Activated B cell treated with CpG ODN at 0.5 μM for 24 hours (primary cell): Measurements from ENCODE around the gene ALKAL2. TPM values are rescaled to one million over a fixed set of nuclear protein-coding genes. Genes with fewer than 3 reads are reported as not detected.

Experiments
- ATAC-seq: fragments of 200-7000 bp; cut with Tn5 transposase; one replicate; pipeline ENCODE4 v1.10.0; 2021; ENCODE audit warnings: low read depth, mild to moderate bottlenecking, moderate library complexity
- CTCF ChIA-PET: fragments of 350-600 bp; sonication (Branson Sonifier 250); formaldehyde crosslinking; loops from one replicate; lab custom pipeline; 2021; ENCODE audit warnings: antibody characterized with exemption; lab: Charles Lee
- POLR2A ChIA-PET: fragments of 350-600 bp; sonication (Branson Sonifier 250); formaldehyde crosslinking; loops from one replicate; lab custom pipeline; 2021; ENCODE audit warnings: antibody characterized with exemption; lab: Charles Lee
- DNase-seq: peaks from one replicate; pipeline ENCODE4 v3.0.0; 2022
- H3K27ac Mint-ChIP-seq: one replicate; pipeline ENCODE4 v1.8.0; 2020; ENCODE audit warnings: mixed read lengths
- H3K27me3 Mint-ChIP-seq: one replicate; pipeline ENCODE4 v1.8.0; 2021; ENCODE audit warnings: mixed read lengths
- H3K36me3 Mint-ChIP-seq: one replicate; pipeline ENCODE4 v1.8.0; 2021; ENCODE audit warnings: low read depth, mixed read lengths
- H3K4me1 Mint-ChIP-seq: one replicate; pipeline ENCODE4 v1.8.0; 2021; ENCODE audit warnings: mixed read lengths
- H3K4me3 Mint-ChIP-seq: one replicate; pipeline ENCODE4 v1.8.0; 2020; ENCODE audit warnings: mild to moderate bottlenecking, mixed read lengths
- H3K9me3 Mint-ChIP-seq: one replicate; pipeline ENCODE4 v1.8.0; 2020; ENCODE audit warnings: mixed read lengths
- intact Hi-C: fragments of 100-400 bp; cut with micrococcal nuclease; formaldehyde crosslinking; loops from one replicate; pipeline ENCODE4 v1.15.1; 2024
- total RNA-seq: library from RNA; stranded (reverse); gene quantifications from 2 replicates; pipeline ENCODE4 v1.2.3, GENCODE V29; 2022
- TF ChIP-seq, protein P1 (sequence below): fragments of 200-600 bp; IDR thresholded peaks from one replicate; pipeline ENCODE4 v1.8.0; 2022; ENCODE audit warnings: antibody characterized with exemption, mild to moderate bottlenecking

The ALKAL2 gene
- total RNA-seq, 1 donor from 2014 or later = not detected

GRCh38 chr2:244547-244946 is 43.3 kb downstream of the ALKAL2 start:
- Mint-ChIP-seq H3K27me3 (no peaks in the 10 kb centered on the region), H3K36me3 (peaks cover 60% of the 10 kb centered on the region), H3K27ac (no peak overlapping the region), H3K4me3 (no peak overlapping the region), H3K9me3 (peaks cover 3% of the 10 kb centered on the region), H3K4me1 (peaks cover 5% of the 10 kb centered on the region)
- ChIA-PET CTCF (interaction anchor here (0.6 to 4.0 kb wide), 2 partner anchors 11 to 45 kb away, joined by 4 to 23 read pairs; no protein-coding TSS in a partner anchor), POLR2A (no interaction called here)
- ATAC-seq (no peak), DNase-seq (no peak)
- TF ChIP-seq, protein P1, sequence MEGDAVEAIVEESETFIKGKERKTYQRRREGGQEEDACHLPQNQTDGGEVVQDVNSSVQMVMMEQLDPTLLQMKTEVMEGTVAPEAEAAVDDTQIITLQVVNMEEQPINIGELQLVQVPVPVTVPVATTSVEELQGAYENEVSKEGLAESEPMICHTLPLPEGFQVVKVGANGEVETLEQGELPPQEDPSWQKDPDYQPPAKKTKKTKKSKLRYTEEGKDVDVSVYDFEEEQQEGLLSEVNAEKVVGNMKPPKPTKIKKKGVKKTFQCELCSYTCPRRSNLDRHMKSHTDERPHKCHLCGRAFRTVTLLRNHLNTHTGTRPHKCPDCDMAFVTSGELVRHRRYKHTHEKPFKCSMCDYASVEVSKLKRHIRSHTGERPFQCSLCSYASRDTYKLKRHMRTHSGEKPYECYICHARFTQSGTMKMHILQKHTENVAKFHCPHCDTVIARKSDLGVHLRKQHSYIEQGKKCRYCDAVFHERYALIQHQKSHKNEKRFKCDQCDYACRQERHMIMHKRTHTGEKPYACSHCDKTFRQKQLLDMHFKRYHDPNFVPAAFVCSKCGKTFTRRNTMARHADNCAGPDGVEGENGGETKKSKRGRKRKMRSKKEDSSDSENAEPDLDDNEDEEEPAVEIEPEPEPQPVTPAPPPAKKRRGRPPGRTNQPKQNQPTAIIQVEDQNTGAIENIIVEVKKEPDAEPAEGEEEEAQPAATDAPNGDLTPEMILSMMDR = no peak
- intact Hi-C loops = loop anchor here (10.0 kb wide), 2 partner anchors 290 to 420 kb away; no protein-coding TSS in a partner anchor

GRCh38 chr2:238869-239268 is 49.0 kb downstream of the ALKAL2 start:
- no peaks in the 10 kb centered on the region for H3K27me3 Mint-ChIP-seq
- H3K36me3 Mint-ChIP-seq = peaks cover 61% of the 10 kb centered on the region
- no peak overlapping the region for H3K27ac Mint-ChIP-seq
- ATAC-seq (no peak), DNase-seq (no peak)
- peaks cover 3% of the 10 kb centered on the region for H3K9me3 Mint-ChIP-seq
- CTCF ChIA-PET = no interaction called here
- TF ChIP-seq, protein P1 = no peak
- intact Hi-C loops = no loop called here
- no peaks in the 10 kb centered on the region for H3K4me1 Mint-ChIP-seq
- POLR2A ChIA-PET = no interaction called here
- no peak overlapping the region for H3K4me3 Mint-ChIP-seq

GRCh38 chr2:238431-238830 is 49.5 kb downstream of the ALKAL2 start:
- Mint-ChIP-seq H3K9me3 (peaks cover 3% of the 10 kb centered on the region), H3K27me3 (no peaks in the 10 kb centered on the region), H3K4me1 (no peaks in the 10 kb centered on the region), H3K4me3 (no peak overlapping the region), H3K36me3 (peaks cover 61% of the 10 kb centered on the region), H3K27ac (no peak overlapping the region)
- ChIA-PET POLR2A (no interaction called here), CTCF (no interaction called here)
- ATAC-seq (no peak), DNase-seq (no peak)
- intact Hi-C loops = no loop called here
- TF ChIP-seq, protein P1 = no peak

- H3K36me3 Mint-ChIP-seq = peaks cover 60% of the 10 kb centered on the region
These were observed 50.0 kb downstream of the ALKAL2 start for GRCh38 chr2:237878-238277.

DNA sequence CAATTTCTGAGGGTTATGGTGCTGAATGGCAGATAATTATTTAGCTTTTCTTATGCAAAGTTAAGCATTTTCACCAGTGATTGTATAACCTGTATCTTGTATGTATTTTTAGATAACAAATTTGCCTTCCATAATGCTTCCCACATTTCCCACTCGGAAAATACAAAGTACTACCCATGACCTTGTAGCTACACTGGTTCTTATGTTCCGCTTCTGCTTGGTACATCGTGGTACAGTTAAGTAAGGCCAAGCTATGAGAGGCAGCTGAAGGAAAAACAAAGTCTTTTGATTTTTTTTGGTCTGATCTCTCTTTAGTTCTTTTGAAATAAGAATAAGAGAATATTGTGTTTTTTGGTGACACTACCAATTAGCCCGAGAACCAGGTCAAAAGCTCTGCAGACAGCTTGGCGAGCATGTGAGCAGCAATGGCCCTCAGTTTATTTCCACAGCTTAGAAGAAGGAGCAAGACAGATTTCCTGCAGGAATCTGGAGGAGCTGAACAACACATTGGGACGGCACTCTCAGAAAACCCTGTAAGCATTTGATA is 50.8 kb downstream of the ALKAL2 start:
- Mint-ChIP-seq H3K4me3 (no peak overlapping the region), H3K4me1 (no peaks in the 10 kb centered on the region), H3K27ac (no peak overlapping the region), H3K27me3 (no peaks in the 10 kb centered on the region), H3K9me3 (no peaks in the 10 kb centered on the region), H3K36me3 (peaks cover 57% of the 10 kb centered on the region)
- CTCF ChIA-PET = interaction anchor here (0.7 to 1.1 kb wide), 2 partner anchors 10 to 53 kb away, joined by 3 read pairs; no protein-coding TSS in a partner anchor
- ATAC-seq (no peak), DNase-seq (no peak)
- intact Hi-C loops = no loop called here
- POLR2A ChIA-PET = no interaction called here
- TF ChIP-seq, protein P1 = no peak

More at GRCh38 chr2:237878-238277, 50.0 kb downstream of the ALKAL2 start:
- ATAC-seq = no peak
- TF ChIP-seq, protein P1 = no peak
- Mint-ChIP-seq H3K4me3 (no peak overlapping the region), H3K4me1 (no peaks in the 10 kb centered on the region), H3K27me3 (no peaks in the 10 kb centered on the region), H3K27ac (no peak overlapping the region), H3K9me3 (peaks cover 3% of the 10 kb centered on the region)
- no peak for DNase-seq
- ChIA-PET CTCF (interaction anchor here (1.1 kb wide), 1 partner anchor 52 kb away, joined by 3 read pairs; no protein-coding TSS in a partner anchor), POLR2A (no interaction called here)
- intact Hi-C loops = no loop called here
